Stimulated activated CD8-positive, alpha-beta memory T cell treated with anti-CD3 and anti-CD28 coated beads, Interleukin-12 subunit alpha, Interleukin-12 subunit beta, amount 100 ng/mL, for 24 hours (primary cell): ENCODE data around the gene NANOGP8.
"Not testable (repeated sequence)": the region's sequence is repeated elsewhere in the genome, so short reads cannot be mapped to it uniquely, and the experiment has no call there.

Experiments
- DNase-seq: peaks from one replicate; pipeline ENCODE4 v3.0.0-alpha.2; 2020; ENCODE audit errors: extremely low read depth

The NANOGP8 gene

GRCh38 chr15:35092846-35093245 is 7.8 kb upstream of the NANOGP8 start:
- DNase-seq, result no peak

DNA sequence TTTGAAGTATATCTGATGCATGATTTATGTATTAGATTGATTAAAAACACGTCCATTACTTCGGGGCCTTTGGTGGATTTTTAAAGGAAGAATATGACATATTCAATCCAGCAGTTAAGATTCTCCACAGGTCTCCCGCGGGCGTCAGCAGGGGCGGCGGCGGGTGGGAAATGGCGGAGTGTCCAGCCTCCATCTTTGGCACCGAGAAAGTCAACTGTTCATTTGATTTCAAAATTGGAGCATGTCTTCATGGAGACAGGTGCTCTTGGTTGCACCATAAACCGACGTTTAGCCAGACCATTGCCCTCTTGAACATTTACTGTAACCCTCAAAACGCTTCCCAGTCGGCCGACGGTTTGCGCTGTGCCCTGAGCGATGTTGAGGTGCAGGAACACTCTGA is 7.2 kb upstream of the NANOGP8 start:
- no peak for DNase-seq

- DNase-seq, result no peak
These were observed 5.2 kb upstream of the NANOGP8 start for GRCh38 chr15:35090104-35090807.

DNA sequence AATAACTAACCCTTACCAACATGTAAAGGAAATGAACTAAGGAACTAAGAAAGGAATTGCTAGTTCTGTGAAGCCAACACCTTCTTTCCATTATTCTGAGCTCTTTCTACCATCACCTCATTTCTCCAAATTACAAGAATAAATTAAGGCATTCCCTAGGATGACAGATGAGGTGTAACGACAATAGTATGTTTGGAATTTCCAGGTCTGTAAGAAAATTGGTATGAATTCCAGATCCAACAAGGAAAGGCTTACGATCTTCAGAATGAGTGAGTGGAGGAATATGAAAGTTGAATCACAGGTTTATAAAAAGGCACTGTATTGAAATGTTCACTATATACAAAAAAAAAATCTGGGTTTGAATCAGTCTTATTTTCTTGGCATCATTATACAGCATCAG is 4.5 kb upstream of the NANOGP8 start:
- DNase-seq, result no peak

DNA sequence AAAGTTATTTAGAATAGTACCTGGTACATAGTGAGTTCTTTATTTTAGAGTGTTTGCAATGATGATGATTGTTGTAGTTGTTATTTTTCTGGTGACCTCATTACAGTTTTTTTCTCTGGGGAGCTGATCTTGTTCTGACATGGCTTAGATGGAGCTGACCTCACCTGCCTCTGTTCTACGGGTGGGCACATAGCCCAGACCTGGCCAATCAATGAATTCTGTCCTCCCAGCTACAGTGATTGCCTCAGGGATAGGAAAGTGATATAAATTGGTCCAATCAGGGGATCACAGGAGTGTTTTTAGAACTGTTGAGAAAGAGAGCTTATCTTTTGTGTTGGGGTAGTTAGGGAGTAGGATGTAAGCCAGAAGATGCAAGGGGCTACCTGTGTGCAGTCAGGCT is 3.2 kb upstream of the NANOGP8 start:
- no peak for DNase-seq

GRCh38 chr15:35087759-35088158 is 2.7 kb upstream of the NANOGP8 start:
- DNase-seq, result no peak

GRCh38 chr15:35082371-35083348 is 2.4 kb downstream of the NANOGP8 start:
- DNase-seq, result not testable (repeated sequence)

DNA sequence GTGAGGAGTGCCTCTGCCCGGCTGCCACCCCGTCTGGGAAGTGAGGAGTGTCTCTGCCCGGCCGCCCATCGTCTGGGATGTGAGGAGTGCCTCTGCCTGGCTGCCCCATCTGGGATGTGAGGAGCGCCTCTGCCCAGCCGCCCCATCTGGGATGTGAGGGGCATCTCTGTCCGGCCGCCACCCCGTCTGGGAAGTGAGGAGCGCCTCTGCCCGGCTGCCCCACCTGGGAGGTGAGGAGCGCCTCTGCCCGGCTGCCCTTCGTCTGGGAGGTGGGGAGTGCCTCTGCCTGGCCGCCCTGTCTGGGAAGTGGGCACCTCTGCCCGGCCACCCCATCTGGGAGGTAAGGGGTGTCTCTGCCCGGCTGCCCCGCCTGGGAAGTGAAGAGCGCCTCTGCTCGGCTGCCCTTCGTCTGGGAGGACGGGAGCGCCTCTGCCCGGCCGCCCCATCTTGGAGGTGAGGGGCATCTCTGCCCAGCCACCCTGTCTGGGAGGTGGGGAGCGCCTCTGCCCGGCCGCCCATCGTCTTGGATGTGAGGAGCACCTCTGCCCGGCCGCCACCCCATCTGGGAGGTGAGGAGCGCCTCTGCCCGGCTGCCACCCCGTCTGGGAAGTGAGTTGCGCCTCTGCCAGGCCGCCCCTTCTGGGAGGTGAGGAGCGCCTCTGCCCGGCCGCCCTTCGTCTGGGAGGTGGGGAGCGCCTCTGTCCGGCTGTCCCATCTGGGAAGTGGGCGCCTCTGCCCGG is 3.3 kb downstream of the NANOGP8 start:
- not testable (repeated sequence) for DNase-seq

GRCh38 chr15:35080226-35080625 is 4.9 kb downstream of the NANOGP8 start:
- DNase-seq, result no peak

DNA sequence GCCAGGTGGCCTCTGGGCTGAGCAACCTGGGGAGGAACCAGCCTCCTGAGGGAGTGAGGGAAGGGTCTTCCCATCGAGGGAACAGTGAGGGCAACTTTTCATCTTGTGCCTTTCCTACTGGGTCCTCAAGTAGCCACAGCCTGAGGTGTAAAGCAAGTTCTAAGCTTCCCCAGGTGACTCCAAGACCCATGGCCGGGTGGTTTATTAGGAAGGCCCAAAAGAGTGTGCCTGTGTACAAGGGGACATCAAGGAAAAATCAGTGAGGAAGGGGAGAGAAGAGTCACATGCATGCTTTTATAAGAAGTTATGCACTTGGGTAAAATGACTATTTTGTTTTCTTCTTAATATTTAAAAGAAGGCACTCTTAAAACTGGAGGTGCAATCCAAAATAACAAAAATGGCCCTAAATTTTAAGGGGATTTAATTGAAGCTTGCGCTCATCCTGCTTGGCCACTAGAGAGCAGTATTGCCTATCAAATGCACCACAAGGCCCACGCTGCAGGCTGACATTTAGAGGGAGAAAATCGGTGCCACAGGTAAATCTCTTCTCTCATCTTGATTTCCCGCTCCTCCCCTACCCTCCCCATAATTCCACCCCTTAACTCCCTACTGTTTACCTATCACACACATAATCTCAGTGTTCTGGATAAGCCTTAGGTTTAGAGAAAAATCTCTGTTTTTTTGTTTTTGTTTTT is 6.7 kb downstream of the NANOGP8 start:
- no peak for DNase-seq

GRCh38 chr15:35071106-35071505 is 14.0 kb downstream of the NANOGP8 start:
- DNase-seq, result no peak

GRCh38 chr15:35068846-35069475 is 16.1 kb downstream of the NANOGP8 start:
- DNase-seq, result no peak

DNA sequence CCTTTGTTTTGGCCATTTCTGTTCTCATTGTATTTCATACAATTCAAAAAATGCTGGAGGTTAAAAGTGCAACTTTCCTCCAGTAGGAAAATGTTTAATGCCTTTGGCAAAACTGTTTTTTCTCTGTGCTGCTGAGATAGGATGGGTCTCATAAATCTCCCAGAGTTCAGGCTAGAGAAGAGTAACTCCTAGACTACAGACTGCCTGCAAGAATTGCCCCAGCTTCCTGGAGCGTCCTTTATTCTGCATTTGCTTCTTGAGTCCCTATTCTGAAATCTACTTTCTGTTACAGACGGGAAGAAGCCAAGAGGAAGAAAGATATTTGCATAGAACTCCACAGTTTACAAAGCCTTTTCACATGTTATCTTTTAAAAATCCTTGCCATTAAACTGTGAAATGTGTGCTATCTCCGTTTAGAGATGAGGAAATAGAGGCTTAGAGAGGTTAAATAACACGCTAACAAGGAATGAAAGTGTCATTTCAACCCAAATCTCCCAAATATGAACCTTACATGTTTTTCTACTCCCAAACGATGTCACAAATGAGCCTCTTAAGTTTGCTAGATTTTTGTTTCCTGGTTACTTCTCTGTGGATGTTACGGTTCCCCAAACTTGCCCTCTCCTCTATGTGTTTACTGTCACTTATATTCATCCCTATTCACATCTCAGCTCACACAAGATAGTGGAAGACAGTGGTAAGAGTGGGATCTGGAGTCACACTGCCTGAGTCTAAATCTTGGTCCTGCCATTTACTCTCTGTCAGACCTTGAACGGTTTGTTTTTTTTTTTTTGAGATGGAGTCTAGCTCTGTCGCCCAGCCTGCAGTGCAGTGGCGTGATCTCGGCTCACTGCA is 17.4 kb downstream of the NANOGP8 start:
- DNase-seq, result no peak

DNA sequence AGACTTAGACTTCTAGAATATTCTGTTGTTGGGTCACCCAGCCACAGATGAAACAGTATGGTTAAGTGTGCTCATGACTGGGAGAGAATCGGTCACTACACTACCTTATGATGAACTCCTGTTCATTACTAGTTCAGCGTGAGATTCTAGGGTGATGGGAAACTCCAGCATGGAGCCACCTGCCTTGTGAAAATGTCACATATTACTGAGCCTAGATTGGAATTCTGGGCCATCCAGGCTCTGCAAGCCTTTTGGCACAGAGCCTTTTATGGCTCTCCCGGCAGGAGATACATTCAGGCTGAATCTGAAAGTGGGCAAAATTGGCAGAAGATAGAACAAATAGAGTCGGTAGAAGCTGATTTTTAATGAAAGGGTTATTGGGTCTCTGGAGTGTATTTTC is 19.0 kb downstream of the NANOGP8 start:
- no peak for DNase-seq

DNA sequence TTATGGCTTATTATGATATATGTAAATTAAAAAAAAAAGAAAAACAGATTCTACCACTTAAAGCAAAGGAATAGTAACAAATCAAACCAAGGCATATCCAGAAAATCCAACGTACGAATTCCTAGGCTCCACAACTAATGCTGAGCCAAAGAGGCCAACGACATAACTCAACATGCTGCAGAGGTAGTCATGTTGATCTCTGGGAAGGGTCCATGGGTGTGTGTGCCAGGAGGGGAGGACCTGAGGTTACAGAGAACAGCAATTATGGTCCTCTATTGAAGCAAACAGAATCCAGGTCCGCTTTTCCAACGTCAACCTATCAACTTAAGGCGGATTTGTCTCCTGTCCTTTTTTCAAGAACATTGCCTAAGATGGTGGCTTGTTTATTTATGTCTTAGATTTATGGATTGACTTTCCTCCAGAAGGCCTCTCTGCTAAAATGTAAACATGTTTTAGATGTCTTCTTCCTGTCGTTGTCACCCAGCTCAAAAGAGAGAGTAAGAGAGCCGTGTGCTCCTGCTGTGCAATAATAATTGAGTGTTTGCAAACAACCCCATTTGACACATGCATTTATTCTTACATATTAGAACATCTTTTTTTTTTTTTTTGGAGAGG is 20.4 kb downstream of the NANOGP8 start:
- no peak for DNase-seq

- DNase-seq, result no peak
These were observed 22.4 kb downstream of the NANOGP8 start for GRCh38 chr15:35062738-35063099.

- DNase-seq, result no peak
These were observed 23.0 kb downstream of the NANOGP8 start for GRCh38 chr15:35061825-35062737.

- DNase-seq, result no peak
These were observed 23.8 kb downstream of the NANOGP8 start for GRCh38 chr15:35061161-35061824.
